Measurements from ENCODE around the gene ZSCAN5C.

DNA sequence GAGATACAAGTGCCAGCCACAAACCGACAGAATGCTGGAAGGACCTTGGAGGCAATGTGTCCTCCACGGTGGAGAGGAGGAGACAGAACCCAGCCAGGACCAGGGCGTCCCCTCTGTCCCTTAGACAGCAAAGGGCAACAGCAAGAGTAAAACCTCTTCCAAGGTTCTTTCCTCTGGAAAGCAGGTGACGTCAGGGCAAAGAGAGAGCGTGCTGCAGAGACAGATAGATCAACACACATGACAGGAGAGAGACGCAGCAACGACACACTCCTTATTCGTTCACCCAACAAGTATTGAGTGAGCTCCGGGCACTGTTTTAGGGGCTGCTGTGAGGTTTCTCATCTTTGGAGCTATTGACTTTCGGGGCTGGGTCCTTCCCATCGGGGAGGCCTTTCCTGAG is 27.5 kb upstream of the ZSCAN5C start:
- TF ChIP-seq, protein P1, sequence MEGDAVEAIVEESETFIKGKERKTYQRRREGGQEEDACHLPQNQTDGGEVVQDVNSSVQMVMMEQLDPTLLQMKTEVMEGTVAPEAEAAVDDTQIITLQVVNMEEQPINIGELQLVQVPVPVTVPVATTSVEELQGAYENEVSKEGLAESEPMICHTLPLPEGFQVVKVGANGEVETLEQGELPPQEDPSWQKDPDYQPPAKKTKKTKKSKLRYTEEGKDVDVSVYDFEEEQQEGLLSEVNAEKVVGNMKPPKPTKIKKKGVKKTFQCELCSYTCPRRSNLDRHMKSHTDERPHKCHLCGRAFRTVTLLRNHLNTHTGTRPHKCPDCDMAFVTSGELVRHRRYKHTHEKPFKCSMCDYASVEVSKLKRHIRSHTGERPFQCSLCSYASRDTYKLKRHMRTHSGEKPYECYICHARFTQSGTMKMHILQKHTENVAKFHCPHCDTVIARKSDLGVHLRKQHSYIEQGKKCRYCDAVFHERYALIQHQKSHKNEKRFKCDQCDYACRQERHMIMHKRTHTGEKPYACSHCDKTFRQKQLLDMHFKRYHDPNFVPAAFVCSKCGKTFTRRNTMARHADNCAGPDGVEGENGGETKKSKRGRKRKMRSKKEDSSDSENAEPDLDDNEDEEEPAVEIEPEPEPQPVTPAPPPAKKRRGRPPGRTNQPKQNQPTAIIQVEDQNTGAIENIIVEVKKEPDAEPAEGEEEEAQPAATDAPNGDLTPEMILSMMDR (IDR thresholded peaks at IDR 0.05), result no peak
- TF ChIP-seq POLR2AphosphoS5 (IDR thresholded peaks at IDR 0.05), result no peak
- no peak for TF ChIP-seq POLR2A (IDR thresholded peaks at IDR 0.05)
- TF ChIP-seq EP300 (IDR thresholded peaks at IDR 0.05), result no peak
